Right atrium auricular region (tissue), 2 donors: ENCODE data around the gene CIT. TPM values are rescaled to one million over a fixed set of nuclear protein-coding genes. Genes with fewer than 3 reads are reported as not detected.

Experiments
- DNase-seq: peaks from one replicate; pipeline ENCODE4 v3.0.0-alpha.2; 2019; ENCODE audit warnings: low spot score
- H3K27ac ChIP-seq, 2 donors: fragments of 200-600 bp; sonication (generic); 1 replicate in 1 of 2; 2 replicates in 1 of 2; pipeline ENCODE4 v1.5.1; 2016 to 2019
- H3K27me3 ChIP-seq, 2 donors: fragments of 200-600 bp; sonication (generic); one replicate each; pipeline versions ENCODE4 v1.5.1 to v1.6.0; 2017 to 2019
- H3K36me3 ChIP-seq: fragments of 200-600 bp; sonication (generic); one replicate; pipeline ENCODE4 v1.5.1; 2016
- H3K4me1 ChIP-seq, 2 donors: fragments of 200-600 bp; sonication (generic); one replicate each; pipeline versions ENCODE4 v1.5.1 to v1.6.0; 2017 to 2019
- H3K4me3 ChIP-seq, 2 donors: fragments of 200-600 bp; sonication (generic); 1 replicate in 1 of 2; 2 replicates in 1 of 2; pipeline ENCODE4 v1.5.1; 2017 to 2019; ENCODE audit warnings: mild to moderate bottlenecking in 1 of 2, moderate library complexity in 1 of 2
- H3K9me3 ChIP-seq, 2 donors: fragments of 200-600 bp; sonication (generic); one replicate each; pipeline ENCODE4 v1.5.1; 2019
- total RNA-seq, 2 donors: library from RNA; depleted of rRNA; stranded (reverse); fragments of >200 nt; gene quantifications; one replicate each; pipeline ENCODE4 v1.1.0, GENCODE V29; 2016
- TF ChIP-seq, protein P1 (sequence below), 2 donors: fragments of 200-600 bp; sonication (generic); IDR thresholded peaks; one replicate each; pipeline ENCODE4 v1.5.1; 2019; ENCODE audit warnings: antibody characterized with exemption in 2 of 2

CIT gene
- total RNA-seq, 2 donors from 2014 or later, result 0.79 to 1.2 TPM

DNA sequence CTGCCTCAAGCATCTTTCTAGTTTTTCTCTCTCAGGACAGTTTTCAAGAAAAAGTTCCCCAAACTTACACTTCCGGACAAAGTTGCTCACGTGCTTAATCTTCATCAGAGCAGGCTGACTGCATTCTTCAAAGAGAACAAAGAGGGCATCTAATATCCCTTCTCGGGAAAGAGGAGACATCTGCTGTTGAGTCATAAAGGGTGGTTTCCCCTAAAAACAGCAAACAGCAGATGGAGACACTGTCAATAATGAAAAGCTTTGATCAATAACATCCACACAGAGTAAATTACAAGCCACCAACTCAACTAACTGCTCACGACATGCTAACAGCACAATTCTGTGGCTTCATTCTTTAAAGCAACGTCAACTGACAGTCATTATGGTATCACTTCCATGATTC is 8.1 kb downstream of the CIT start:
- no peaks in the 10 kb centered on the region for H3K27me3 ChIP-seq
- no peaks in the 10 kb centered on the region for H3K4me1 ChIP-seq
- DNase-seq, result no peak
- H3K36me3 ChIP-seq, result no peaks in the 10 kb centered on the region
- TF ChIP-seq, protein P1, sequence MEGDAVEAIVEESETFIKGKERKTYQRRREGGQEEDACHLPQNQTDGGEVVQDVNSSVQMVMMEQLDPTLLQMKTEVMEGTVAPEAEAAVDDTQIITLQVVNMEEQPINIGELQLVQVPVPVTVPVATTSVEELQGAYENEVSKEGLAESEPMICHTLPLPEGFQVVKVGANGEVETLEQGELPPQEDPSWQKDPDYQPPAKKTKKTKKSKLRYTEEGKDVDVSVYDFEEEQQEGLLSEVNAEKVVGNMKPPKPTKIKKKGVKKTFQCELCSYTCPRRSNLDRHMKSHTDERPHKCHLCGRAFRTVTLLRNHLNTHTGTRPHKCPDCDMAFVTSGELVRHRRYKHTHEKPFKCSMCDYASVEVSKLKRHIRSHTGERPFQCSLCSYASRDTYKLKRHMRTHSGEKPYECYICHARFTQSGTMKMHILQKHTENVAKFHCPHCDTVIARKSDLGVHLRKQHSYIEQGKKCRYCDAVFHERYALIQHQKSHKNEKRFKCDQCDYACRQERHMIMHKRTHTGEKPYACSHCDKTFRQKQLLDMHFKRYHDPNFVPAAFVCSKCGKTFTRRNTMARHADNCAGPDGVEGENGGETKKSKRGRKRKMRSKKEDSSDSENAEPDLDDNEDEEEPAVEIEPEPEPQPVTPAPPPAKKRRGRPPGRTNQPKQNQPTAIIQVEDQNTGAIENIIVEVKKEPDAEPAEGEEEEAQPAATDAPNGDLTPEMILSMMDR (IDR thresholded peaks at IDR 0.05), result no peak
- H3K9me3 ChIP-seq, result no peaks in the 10 kb centered on the region
- no peak overlapping the region for H3K4me3 ChIP-seq
- H3K27ac ChIP-seq, result no peak overlapping the region

DNA sequence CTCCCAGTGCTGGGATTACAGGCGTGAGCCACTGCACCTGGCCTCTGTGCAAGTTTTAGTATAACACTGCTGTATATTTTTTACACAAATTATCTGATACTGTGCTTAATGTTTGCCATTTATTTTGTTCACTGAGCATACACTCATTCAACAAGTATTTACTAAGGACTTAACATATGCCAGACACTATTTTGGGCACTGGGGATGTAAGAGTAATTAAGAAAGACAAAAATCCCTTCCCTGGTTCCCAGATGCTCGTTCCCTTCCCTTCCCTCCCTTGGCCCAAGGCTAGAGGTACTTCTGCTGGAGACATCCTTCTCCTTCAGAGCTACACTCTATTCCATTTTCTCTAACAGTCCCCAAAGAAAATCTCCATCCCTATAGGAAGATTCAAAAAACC is 12.5 kb downstream of the CIT start:
- no peaks in the 10 kb centered on the region for H3K36me3 ChIP-seq
- no peak for DNase-seq
- H3K4me1 ChIP-seq, result no peaks in the 10 kb centered on the region
- TF ChIP-seq, protein P1 (IDR thresholded peaks at IDR 0.05), result no peak
- no peaks in the 10 kb centered on the region for H3K9me3 ChIP-seq
- no peaks in the 10 kb centered on the region for H3K27me3 ChIP-seq
- H3K4me3 ChIP-seq, result no peak overlapping the region
- H3K27ac ChIP-seq, result no peak overlapping the region

DNA sequence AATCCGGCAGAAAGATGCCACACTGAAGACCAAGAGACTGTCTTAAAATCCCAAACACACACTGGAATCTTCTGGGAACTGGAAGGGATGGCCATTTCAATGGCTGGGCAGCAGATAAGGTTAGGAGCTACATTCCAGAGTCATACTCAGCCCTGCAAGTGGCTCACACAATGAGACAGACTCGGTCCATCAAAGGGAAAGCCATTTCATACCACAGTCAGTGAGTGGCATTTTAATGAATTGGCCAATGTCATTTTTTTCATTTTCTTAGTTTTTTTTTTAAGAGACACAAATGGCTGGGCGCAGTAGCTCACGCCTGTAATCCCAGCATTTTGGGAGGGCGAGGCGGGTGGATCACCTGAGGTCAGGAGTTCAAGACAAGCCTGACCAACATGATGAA is 17.9 kb downstream of the CIT start:
- H3K4me1 ChIP-seq, result no peaks in the 10 kb centered on the region
- H3K27me3 ChIP-seq, result no peaks in the 10 kb centered on the region
- DNase-seq, result no peak
- H3K36me3 ChIP-seq, result no peaks in the 10 kb centered on the region
- TF ChIP-seq, protein P1 (IDR thresholded peaks at IDR 0.05), result no peak
- no peak overlapping the region for H3K4me3 ChIP-seq
- no peak overlapping the region for H3K27ac ChIP-seq
- H3K9me3 ChIP-seq, result no peaks in the 10 kb centered on the region

DNA sequence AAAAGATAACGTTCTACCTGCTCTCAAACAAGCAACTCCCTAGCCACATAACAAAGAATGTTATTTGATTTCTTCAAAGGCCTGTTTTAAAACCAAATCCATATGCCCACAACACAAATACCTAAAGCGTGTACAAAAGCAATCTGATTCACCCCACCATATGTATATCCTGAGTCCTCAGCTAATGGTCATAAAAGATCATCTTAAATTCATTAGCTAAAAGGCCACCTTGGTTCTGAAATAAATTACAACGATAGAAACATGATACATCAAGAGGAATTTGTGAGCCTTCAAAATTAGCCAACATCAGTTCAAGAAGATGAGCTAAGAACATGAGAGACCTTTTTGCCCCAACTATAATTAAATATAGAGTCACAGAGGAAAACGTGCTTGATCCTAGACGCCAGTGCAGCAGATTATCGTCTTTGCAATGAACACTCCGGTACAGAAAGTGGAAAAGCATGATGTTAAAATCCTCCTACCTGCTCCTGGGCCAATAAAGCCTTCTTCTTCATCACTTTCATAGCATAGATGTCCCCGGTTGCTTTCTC is 20.0 kb downstream of the CIT start:
- Histone ChIP-seq H3K27me3 (no peaks in the 10 kb centered on the region), H3K4me3 (no peak overlapping the region), H3K9me3 (no peaks in the 10 kb centered on the region), H3K27ac (no peak overlapping the region), H3K36me3 (no peaks in the 10 kb centered on the region), H3K4me1 (no peaks in the 10 kb centered on the region)
- DNase-seq, result no peak
- TF ChIP-seq, protein P1 (IDR thresholded peaks at IDR 0.05), result no peak

DNA sequence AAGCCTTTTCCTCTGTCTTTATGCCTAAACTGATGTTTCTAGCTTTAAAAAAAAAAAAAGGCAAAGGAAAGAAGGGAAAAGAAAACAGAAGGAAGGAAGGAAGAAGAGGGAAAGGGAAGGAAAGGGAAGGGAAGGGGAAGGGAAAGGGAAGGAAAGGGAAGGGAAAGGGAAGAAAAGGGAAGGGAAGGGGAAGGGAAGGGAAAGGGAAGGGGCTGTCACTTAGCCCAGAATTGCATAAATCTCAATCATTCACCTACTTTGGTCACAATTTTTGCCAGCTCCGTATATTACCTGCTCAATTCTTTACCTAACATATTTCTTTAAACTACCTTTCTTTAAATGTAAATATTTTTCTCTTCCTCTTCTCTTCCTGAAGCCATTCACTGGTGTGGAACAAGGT is 26.8 kb downstream of the CIT start:
- Histone ChIP-seq H3K9me3 (no peaks in the 10 kb centered on the region), H3K27me3 (no peaks in the 10 kb centered on the region), H3K27ac (no peak overlapping the region), H3K4me3 (no peak overlapping the region), H3K36me3 (no peaks in the 10 kb centered on the region), H3K4me1 (no peaks in the 10 kb centered on the region)
- TF ChIP-seq, protein P1 (IDR thresholded peaks at IDR 0.05), result no peak
- no peak for DNase-seq

DNA sequence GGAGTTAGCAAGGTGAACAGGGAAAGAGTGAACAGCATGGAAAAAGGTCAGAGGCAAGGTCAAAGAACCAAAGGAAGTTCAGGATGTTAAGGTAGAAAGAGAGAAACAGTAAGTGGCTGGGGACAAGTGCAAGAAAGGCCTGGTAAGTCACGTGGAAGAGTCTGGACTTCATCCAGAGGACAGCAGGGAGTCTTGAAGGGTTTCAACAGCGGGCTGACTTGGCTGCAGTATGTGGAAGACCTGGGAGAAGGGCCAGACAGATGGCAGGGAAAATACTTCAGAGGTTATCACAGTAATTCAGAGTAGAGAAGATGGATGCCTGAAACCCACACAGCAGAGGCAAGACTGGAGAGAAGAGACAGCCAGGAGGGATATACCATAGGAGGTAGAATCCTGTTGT is 34.0 kb downstream of the CIT start:
- Histone ChIP-seq H3K4me3 (no peak overlapping the region), H3K27me3 (no peaks in the 10 kb centered on the region), H3K27ac (no peak overlapping the region), H3K4me1 (no peaks in the 10 kb centered on the region), H3K36me3 (no peaks in the 10 kb centered on the region), H3K9me3 (peaks cover 0 to 7% of the 10 kb centered on the region in 2 donors)
- TF ChIP-seq, protein P1 (IDR thresholded peaks at IDR 0.05), result no peak
- DNase-seq, result no peak
